HepG2 (cell line): Measurements from ENCODE around the gene TBC1D20. TPM values are rescaled to one million over a fixed set of nuclear protein-coding genes. Genes with fewer than 3 reads are reported as not detected.

Source experiments
- ATAC-seq: fragments of 200-7000 bp; cut with Tn5 transposase; 3 replicates; pipeline ENCODE4 v1.9.1; 2020; ENCODE audit warnings: mild to moderate bottlenecking, moderate library complexity
- BruUV-seq: library from RNA; stranded (reverse); fragments of 400-500 nt; replicated peaks from 2 replicates; lab custom pipeline; 2021; lab: Mats Ljungman, UMichigan
- CTCF ChIA-PET: fragments of 300-600 bp; formaldehyde crosslinking; extraction: SDS; loops from one replicate; lab custom pipeline; 2021; ENCODE audit warnings: low total read pairs, inconsistent platforms, low intra/inter-chr PET ratio; lab: Yijun Ruan, JAX
- POLR2A ChIA-PET: fragments of 350-600 bp; sonication (Branson Sonifier 250); formaldehyde crosslinking; loops from one replicate; lab custom pipeline; 2020; ENCODE audit warnings: antibody characterized with exemption, inconsistent platforms; lab: Yijun Ruan, JAX
- DNase-seq: peaks from one replicate; pipeline ENCODE4 v3.0.0-alpha.2; 2015; ENCODE audit warnings: low spot score
- FAIRE-seq: peaks from 3 replicates; lab custom pipeline; 2011; peaks lifted over from hg19 to GRCh38; lab: Jason Lieb, UNC
- H2AFZ ChIP-seq: one replicate; pipeline ENCODE4 v1.6.1; 2011; ENCODE audit warnings: low read length, inconsistent platforms
- H3K27ac ChIP-seq: fragments of 300-600 bp; 3 replicates; pipeline ENCODE4 v1.8.0; 2011; ENCODE audit warnings: mixed run types, mild to moderate bottlenecking, mixed read lengths, low read length, inconsistent platforms; ENCODE audit not compliant: insufficient read depth; ENCODE audit errors: extremely low read length
- H3K27me3 ChIP-seq, 2 experiments: fragments of 200-600 bp in 1 of 2; 2 replicates in 1 of 2; 3 replicates in 1 of 2; pipeline versions ENCODE4 v1.6.0 to v1.8.0; 2011; ENCODE audit warnings: low read length in 2 of 2, mild to moderate bottlenecking in 2 of 2, moderate library complexity in 2 of 2, inconsistent platforms in 1 of 2; ENCODE audit not compliant: insufficient read depth in 2 of 2, control insufficient read depth in 1 of 2
- H3K36me3 ChIP-seq, 2 experiments: fragments of 200-600 bp in 1 of 2; replicated peaks in 1 of 2; 2 replicates in 1 of 2; 3 replicates in 1 of 2; pipeline versions ENCODE4 v1.5.1 to v1.8.0; 2011; ENCODE audit warnings: low read length in 2 of 2, inconsistent platforms in 1 of 2; ENCODE audit not compliant: insufficient read depth in 2 of 2, control insufficient read depth in 1 of 2
- H3K4me1 ChIP-seq: 2 replicates; pipeline ENCODE4 v1.5.1; 2012; ENCODE audit warnings: low read length, inconsistent platforms; ENCODE audit not compliant: insufficient read depth
- H3K4me2 ChIP-seq: 2 replicates; pipeline ENCODE4 v1.6.0; 2011; ENCODE audit warnings: low read depth, low read length, inconsistent platforms
- H3K4me3 ChIP-seq, 3 experiments: fragments of 200-600 bp in 1 of 3; sonication (generic), shearing (Covaris generic) in 1 of 3; replicated peaks in 1 of 3; 2 replicates each; pipeline ENCODE4 v1.5.1; 2011 to 2016; ENCODE audit warnings: low read length in 3 of 3, inconsistent platforms in 2 of 3, low read depth in 2 of 3, mild to moderate bottlenecking in 2 of 3, control low read depth in 1 of 3, mixed read lengths in 1 of 3; ENCODE audit not compliant: insufficient read depth in 1 of 3
- H3K79me2 ChIP-seq: one replicate; pipeline ENCODE4 v1.6.1; 2011; ENCODE audit warnings: low read length, inconsistent platforms; ENCODE audit not compliant: insufficient read depth
- H3K9ac ChIP-seq: 2 replicates; pipeline ENCODE4 v1.6.0; 2011; ENCODE audit warnings: mild to moderate bottlenecking, low read depth, low read length, inconsistent platforms; ENCODE audit not compliant: insufficient read depth
- H3K9me3 ChIP-seq: 2 replicates; pipeline ENCODE4 v1.5.1; 2012; ENCODE audit warnings: mild to moderate bottlenecking, low read length
- H4K20me1 ChIP-seq: 2 replicates; pipeline ENCODE4 v1.6.0; 2011; ENCODE audit warnings: inconsistent platforms, mild to moderate bottlenecking, low read length, moderate library complexity; ENCODE audit not compliant: insufficient read depth
- BORCS8-MEF2B ChIP-seq: sonication (generic); formaldehyde crosslinking; IDR thresholded peaks from 2 replicates; pipeline ENCODE4 v1.8.0; 2022; ENCODE audit warnings: mild to moderate bottlenecking, missing genetic modification reagents
- DMAP1 ChIP-seq: IDR thresholded peaks from 2 replicates; pipeline ENCODE4 v1.6.1; 2016
- HES4 ChIP-seq: sonication (generic); formaldehyde crosslinking; IDR thresholded peaks from 2 replicates; pipeline ENCODE4 v1.9.0; 2021; ENCODE audit warnings: mild to moderate bottlenecking, missing genetic modification reagents, borderline replicate concordance
- HOXA3 ChIP-seq: sonication (generic); formaldehyde crosslinking; IDR thresholded peaks from 2 replicates; pipeline ENCODE4 v1.5.0; 2020; ENCODE audit warnings: missing genetic modification reagents
- HOXD1 ChIP-seq: sonication (generic); formaldehyde crosslinking; IDR thresholded peaks from 2 replicates; pipeline ENCODE4 v1.5.0; 2020; ENCODE audit warnings: missing genetic modification reagents
- ISL2 ChIP-seq: sonication (generic); formaldehyde crosslinking; IDR thresholded peaks from 2 replicates; pipeline ENCODE4 v1.5.0; 2020; ENCODE audit warnings: missing genetic modification reagents
- NR2F2 ChIP-seq: IDR thresholded peaks from 2 replicates; pipeline ENCODE4 v1.6.1; 2012; ENCODE audit warnings: low read depth, inconsistent platforms, borderline replicate concordance
- SIX4 ChIP-seq: sonication (generic); formaldehyde crosslinking; IDR thresholded peaks from 2 replicates; pipeline ENCODE4 v1.4.0; 2020; ENCODE audit warnings: missing genetic modification reagents
- SOX5 ChIP-seq: IDR thresholded peaks from 2 replicates; pipeline ENCODE4 v1.6.1; 2016; ENCODE audit warnings: borderline replicate concordance
- TARDBP ChIP-seq: sonication (generic); formaldehyde crosslinking; IDR thresholded peaks from 2 replicates; pipeline ENCODE4 v1.8.0; 2022; ENCODE audit warnings: mild to moderate bottlenecking, missing genetic modification reagents
- XRCC5 ChIP-seq: fragments of 200-400 bp; formaldehyde crosslinking; optimal IDR thresholded peaks from 2 replicates; pipeline ENCODE3; 2017; ENCODE audit warnings: mild to moderate bottlenecking, low read length
- ZNF138 ChIP-seq: sonication (generic); formaldehyde crosslinking; IDR thresholded peaks from 2 replicates; pipeline ENCODE4 v1.5.0; 2020; ENCODE audit warnings: mild to moderate bottlenecking, low read depth, missing genetic modification reagents
- ZNF264 ChIP-seq: sonication (generic); formaldehyde crosslinking; IDR thresholded peaks from 2 replicates; pipeline ENCODE4 v1.4.0; 2020; ENCODE audit warnings: missing genetic modification reagents
- ZNF33B ChIP-seq: sonication (generic); formaldehyde crosslinking; IDR thresholded peaks from 2 replicates; pipeline ENCODE4 v1.5.1; 2020; ENCODE audit warnings: mild to moderate bottlenecking, missing genetic modification reagents
- ZNF746 ChIP-seq: sonication (generic); formaldehyde crosslinking; IDR thresholded peaks from 2 replicates; pipeline ENCODE4 v1.8.0; 2022; ENCODE audit warnings: mild to moderate bottlenecking, missing genetic modification reagents
- ZNF790 ChIP-seq: sonication (generic); formaldehyde crosslinking; IDR thresholded peaks from 2 replicates; pipeline ENCODE4 v1.8.0; 2022; ENCODE audit warnings: missing genetic modification reagents, mild to moderate bottlenecking, borderline replicate concordance
- ZNF83 ChIP-seq: sonication (generic); formaldehyde crosslinking; IDR thresholded peaks from 2 replicates; pipeline ENCODE4 v1.4.0; 2020; ENCODE audit warnings: missing genetic modification reagents, mild to moderate bottlenecking, borderline replicate concordance
- WGBS: methylation state at CpG from one replicate; pipeline ENCODE4 v1.1.6; 2017; ENCODE audit warnings: low lambda C conversion rate; 5-methylcytosine and 5-hydroxymethylcytosine counted together
- in situ Hi-C: cut with HindIII; loops from 2 replicates; pipeline ENCODE4 v1.10.0; 2017; ENCODE audit warnings: low pct_unique_long_range_greater_than_20kb; ENCODE audit not compliant: extremely low pct_ligation_motif_present
- intact Hi-C: fragments of 100-400 bp; cut with micrococcal nuclease; formaldehyde crosslinking; loops from one replicate; pipeline ENCODE4 v1.10.0; 2022; ENCODE audit not compliant: unreplicated experiment
- polyA plus RNA-seq, 8 experiments: library from polyadenylated mRNA; depleted of rRNA in 3 of 8; stranded (reverse) in 7 of 8; unstranded in 1 of 8; fragments of >200 nt; fragmentation: Illumina TruSeq in 4 of 8; extraction: Trizol in 4 of 8; gene quantifications; 2 replicates each; pipeline versions ENCODE4 v1.2.1 to v1.2.3, GENCODE V29; 2011 to 2016; ENCODE audit warnings: low read depth in 4 of 8, missing spikeins in 1 of 8, mixed read lengths in 1 of 8; ENCODE audit not compliant: insufficient read depth in 1 of 8
- total RNA-seq, 5 experiments: library from RNA; depleted of rRNA; stranded (reverse); fragments of >200 nt; fragmentation: Illumina TruSeq; extraction: Trizol; gene quantifications; 2 replicates each; pipeline ENCODE4 v1.2.3, GENCODE V29; 2016; ENCODE audit warnings: low read depth in 1 of 5
- TF ChIP-seq, protein P1 (sequence below): sonication (generic); formaldehyde crosslinking; IDR thresholded peaks from 2 replicates; pipeline ENCODE4 v1.8.0; 2022; ENCODE audit warnings: mild to moderate bottlenecking, missing genetic modification reagents, borderline replicate concordance
- TF ChIP-seq, protein P2 (sequence below): sonication (generic); formaldehyde crosslinking; IDR thresholded peaks from 2 replicates; pipeline ENCODE4 v1.5.0; 2020; ENCODE audit warnings: mild to moderate bottlenecking, missing genetic modification reagents
- TF ChIP-seq, protein P3 (sequence below): IDR thresholded peaks from 2 replicates; pipeline ENCODE4 v1.6.1; 2016

The TBC1D20 gene
- total and polyA plus RNA-seq, 2 of the 13 experiments (the other 11 are each of a cell fraction or from before 2014, with no cell fraction given) = 36.6 to 47.1 TPM

DNA sequence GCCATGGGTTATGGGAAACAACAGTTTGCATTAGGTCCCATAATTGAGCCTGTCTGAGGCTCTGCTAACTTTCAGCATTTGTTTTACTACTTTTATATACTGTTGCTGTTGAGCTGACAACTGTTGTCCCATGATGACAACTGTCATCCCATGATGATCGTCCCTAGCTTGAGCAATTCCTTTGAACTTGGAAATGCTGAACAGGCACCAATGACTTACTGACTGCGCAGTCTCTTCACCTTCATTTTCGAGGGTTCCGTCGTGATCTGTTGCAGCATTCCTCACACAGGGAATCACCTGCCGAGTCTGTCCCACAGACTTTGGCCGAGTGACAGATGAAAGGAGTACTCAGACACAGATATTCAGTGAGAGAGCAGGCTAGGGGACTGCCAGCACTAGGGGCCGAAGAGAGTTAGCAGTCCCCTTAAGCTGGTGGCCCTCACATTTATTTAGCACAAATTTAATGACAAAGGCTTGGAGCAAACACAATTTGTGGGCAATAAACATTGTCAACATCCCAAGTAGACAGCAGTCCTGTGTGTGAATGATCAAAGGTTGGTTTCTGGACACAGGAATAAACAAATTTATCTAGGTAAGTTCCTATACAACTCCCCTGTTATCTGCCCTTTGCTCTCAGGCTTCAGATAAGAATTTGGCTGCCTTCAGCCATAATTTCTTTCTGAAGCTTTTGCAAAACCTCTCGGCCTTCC, 10.0 kb upstream of the TBC1D20 start:
- FAIRE-seq (no peak), ATAC-seq (peak; percentile 60), DNase-seq (peak; percentile 72)
- no peak overlapping the region for H2AFZ ChIP-seq
- intact Hi-C loops (no loop called here), in situ Hi-C loops (no loop called here)
- H3K4me3 ChIP-seq = no peak overlapping the region
- WGBS = 64% methylated on average over 9 of the region's 9 CpGs
- H3K36me3 ChIP-seq = peaks cover 1 to 5% of the 10 kb centered on the region in 2 experiments; a peak in 2 of 5 replicates
- H3K79me2 ChIP-seq = no peaks in the 10 kb centered on the region
- no peaks in the 10 kb centered on the region for H4K20me1 ChIP-seq
- H3K4me2 ChIP-seq = no peak overlapping the region
- H3K9me3 ChIP-seq = peaks cover 48% of the 10 kb centered on the region
- no peak overlapping the region for H3K9ac ChIP-seq
- peak overlapping the region; percentile 51 for H3K27ac ChIP-seq
- ChIA-PET POLR2A (interaction anchor here (0.9 to 1.8 kb wide), 9 partner anchors 9 to 125 kb away, joined by 3 to 7 read pairs (median 4); partner anchors contain the start of genes NRSN2 and TBC1D20), CTCF (no interaction called here)
- H3K4me1 ChIP-seq = peaks cover 43% of the 10 kb centered on the region
- no peaks in the 10 kb centered on the region; a peak in 1 of 5 replicates for H3K27me3 ChIP-seq
- no TSS peak for BruUV-seq
- TF ChIP-seq ISL2 (CRISPR knock-in tag) (peak; percentile 80), HOXD1 (CRISPR knock-in tag) (0 out of 2 replicates have a peak, but pooled peaks have one; percentile 42), DMAP1 (CRISPR knock-in tag) (0 out of 2 replicates have a peak, but pooled peaks have one; percentile 50), ZNF264 (CRISPR knock-in tag) (peak; percentile 68; the same call in 1 of the 2 replicates), ZNF746 (CRISPR knock-in tag) (peak; percentile 34; the same call in 1 of the 2 replicates), SIX4 (CRISPR knock-in tag) (no peak), ZNF83 (CRISPR knock-in tag) (no peak), SOX5 (CRISPR knock-in tag) (peak; percentile 37; the same call in 1 of the 2 replicates), HOXA3 (CRISPR knock-in tag) (no peak; the same call in none of the 2 replicates), ZNF790 (CRISPR knock-in tag) (peak; percentile 67; the same call in 1 of the 2 replicates), BORCS8-MEF2B (CRISPR knock-in tag) (0 out of 2 replicates have a peak, but pooled peaks have one; percentile 21), NR2F2 (0 out of 2 replicates have a peak, but pooled peaks have one; percentile 30), ZNF138 (no peak), XRCC5 (peak; percentile 31), TARDBP (CRISPR knock-in tag) (peak; percentile 49; the same call in 1 of the 2 replicates), HES4 (CRISPR knock-in tag) (peak; percentile 24; the same call in 1 of the 2 replicates), ZNF33B (0 out of 2 replicates have a peak, but pooled peaks have one; percentile 28)
- TF ChIP-seq, protein P1, sequence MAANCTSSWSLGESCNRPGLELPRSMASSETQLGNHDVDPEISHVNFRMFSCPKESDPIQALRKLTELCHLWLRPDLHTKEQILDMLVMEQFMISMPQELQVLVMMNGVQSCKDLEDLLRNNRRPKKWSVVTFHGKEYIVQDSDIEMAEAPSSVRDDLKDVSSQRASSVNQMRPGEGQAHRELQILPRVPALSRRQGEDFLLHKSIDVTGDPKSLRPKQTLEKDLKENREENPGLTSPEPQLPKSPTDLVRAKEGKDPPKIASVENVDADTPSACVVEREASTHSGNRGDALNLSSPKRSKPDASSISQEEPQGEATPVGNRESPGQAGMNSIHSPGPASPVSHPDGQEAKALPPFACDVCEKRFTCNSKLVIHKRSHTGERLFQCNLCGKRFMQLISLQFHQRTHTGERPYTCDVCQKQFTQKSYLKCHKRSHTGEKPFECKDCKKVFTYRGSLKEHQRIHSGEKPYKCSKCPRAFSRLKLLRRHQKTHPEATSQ (CRISPR knock-in tag) = 0 out of 2 replicates have a peak, but pooled peaks have one; percentile 52
- TF ChIP-seq, protein P2, sequence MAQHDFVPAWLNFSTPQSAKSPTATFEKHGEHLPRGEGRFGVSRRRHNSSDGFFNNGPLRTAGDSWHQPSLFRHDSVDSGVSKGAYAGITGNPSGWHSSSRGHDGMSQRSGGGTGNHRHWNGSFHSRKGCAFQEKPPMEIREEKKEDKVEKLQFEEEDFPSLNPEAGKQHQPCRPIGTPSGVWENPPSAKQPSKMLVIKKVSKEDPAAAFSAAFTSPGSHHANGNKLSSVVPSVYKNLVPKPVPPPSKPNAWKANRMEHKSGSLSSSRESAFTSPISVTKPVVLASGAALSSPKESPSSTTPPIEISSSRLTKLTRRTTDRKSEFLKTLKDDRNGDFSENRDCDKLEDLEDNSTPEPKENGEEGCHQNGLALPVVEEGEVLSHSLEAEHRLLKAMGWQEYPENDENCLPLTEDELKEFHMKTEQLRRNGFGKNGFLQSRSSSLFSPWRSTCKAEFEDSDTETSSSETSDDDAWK = 0 out of 2 replicates have a peak, but pooled peaks have one; percentile 38
- TF ChIP-seq, protein P3, sequence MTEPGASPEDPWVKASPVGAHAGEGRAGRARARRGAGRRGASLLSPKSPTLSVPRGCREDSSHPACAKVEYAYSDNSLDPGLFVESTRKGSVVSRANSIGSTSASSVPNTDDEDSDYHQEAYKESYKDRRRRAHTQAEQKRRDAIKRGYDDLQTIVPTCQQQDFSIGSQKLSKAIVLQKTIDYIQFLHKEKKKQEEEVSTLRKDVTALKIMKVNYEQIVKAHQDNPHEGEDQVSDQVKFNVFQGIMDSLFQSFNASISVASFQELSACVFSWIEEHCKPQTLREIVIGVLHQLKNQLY = peak; percentile 53; the same call in 1 of the 2 replicates
